ENCODE data around the gene PIGR. TPM values are rescaled to one million over a fixed set of nuclear protein-coding genes. Genes with fewer than 3 reads are reported as not detected.

Gene PIGR
- total RNA-seq, 1 experiment from 2014 or later, result 2.6 TPM

DNA sequence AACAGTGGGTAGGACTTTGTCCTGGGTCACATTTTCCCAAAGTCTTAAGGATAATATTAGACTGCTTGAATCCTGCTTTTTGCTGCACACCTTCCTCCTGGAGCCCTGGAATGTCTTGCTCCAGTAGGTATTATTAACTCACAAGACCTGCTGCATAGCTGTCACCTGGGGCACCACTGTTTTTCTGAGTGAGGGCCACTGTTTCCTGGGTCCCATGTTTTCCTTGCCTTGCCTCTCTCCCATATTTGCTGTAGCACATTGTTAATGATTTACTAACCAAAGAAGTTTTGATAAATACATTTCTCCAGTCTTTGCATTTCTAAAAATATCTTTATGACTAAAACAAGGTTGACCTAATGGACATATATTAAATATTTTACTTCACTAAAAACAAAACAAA lies 46.5 kb upstream of the PIGR start:
- no peaks in the 10 kb centered on the region for H3K4me1 ChIP-seq (ENCODE audit: control insufficient read depth in 1 of 2, insufficient read depth in 2 of 2, low read length in 2 of 2)
- TF ChIP-seq SP1 (IDR thresholded peaks at IDR 0.05; ENCODE audit: low read depth), result no peak
- no peak overlapping the region for H3K9ac ChIP-seq (ENCODE audit: low read length)
- CTCF ChIA-PET, result interaction anchor here (3.8 kb wide), 1 partner anchor 11 kb away, joined by 11 read pairs; no protein-coding TSS in a partner anchor
- intact Hi-C loops (cut with micrococcal nuclease), result no loop called here
- no peaks in the 10 kb centered on the region for H3K9me3 ChIP-seq (ENCODE audit: control insufficient read depth in 1 of 2, insufficient read depth in 1 of 2, low read depth in 1 of 2, low read length in 2 of 2)
- BruUV-seq (replicated peaks), result no TSS peak
- H3K79me2 ChIP-seq (ENCODE audit: insufficient read depth, low read length), result no peaks in the 10 kb centered on the region
- no peak overlapping the region for H3K27ac ChIP-seq (ENCODE audit: low read depth, low read length)
- DNase-seq (ENCODE audit: low read depth, low spot score) (no peak), ATAC-seq (no peak)
- no peaks in the 10 kb centered on the region for H3K27me3 ChIP-seq (ENCODE audit: insufficient read depth, low read length)
- H3K4me2 ChIP-seq (ENCODE audit: low read length), result no peak overlapping the region
- POLR2A ChIA-PET, result no interaction called here
- no peaks in the 10 kb centered on the region; the same call in 1 of the 2 replicates for H3K9me2 ChIP-seq (ENCODE audit: insufficient read depth)
- no peak overlapping the region for H2AFZ ChIP-seq (ENCODE audit: low read depth, low read length, poor library complexity, severe bottlenecking)
- no peaks in the 10 kb centered on the region for H4K20me1 ChIP-seq (ENCODE audit: insufficient read depth)
- RAD21 ChIA-PET (ENCODE audit: low non-redundant PET in 1 of 2, low total read pairs in 2 of 2, uncharacterized antibody in 2 of 2, unreplicated experiment in 2 of 2), result no interaction called here
- no peak overlapping the region for H3K4me3 ChIP-seq (replicated peaks in 1 of 2; ENCODE audit: low read depth in 1 of 2, low read length in 2 of 2)
- H3K36me3 ChIP-seq (ENCODE audit: control insufficient read depth in 1 of 2, insufficient read depth in 2 of 2, low read length in 2 of 2), result no peaks in the 10 kb centered on the region

DNA sequence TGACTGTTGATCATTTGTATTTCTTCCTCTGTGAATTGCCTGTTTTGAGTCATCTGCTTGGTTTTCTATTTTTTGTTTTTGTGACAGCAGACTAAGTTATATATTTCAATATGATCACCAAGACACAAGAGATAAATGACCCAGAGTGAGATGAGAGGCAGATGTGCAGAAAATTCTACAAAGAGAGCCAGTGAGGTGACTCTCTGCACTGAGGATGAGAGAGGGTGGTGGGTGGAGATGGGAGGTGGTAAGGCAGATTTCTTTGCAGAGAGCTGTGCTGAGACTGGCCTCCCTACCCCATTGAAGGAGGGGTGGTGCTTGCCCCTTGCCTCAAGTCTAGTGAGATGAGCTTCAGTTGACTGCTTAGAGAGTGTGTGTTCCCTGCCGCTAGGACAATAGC lies 41.6 kb upstream of the PIGR start:
- DNase-seq (ENCODE audit: low read depth, low spot score) (no peak), ATAC-seq (no peak)
- TF ChIP-seq SIN3A (IDR thresholded peaks at IDR 0.05; ENCODE audit: low read depth) (no peak), CBX3 (IDR thresholded peaks at IDR 0.05; ENCODE audit: low read depth) (no peak), YY1 (IDR thresholded peaks at IDR 0.05; ENCODE audit: extremely low read depth, insufficient replicate concordance, low read depth, low read length) (no peak), ZNF274 (IDR thresholded peaks at IDR 0.05; ENCODE audit: low read depth, low read length) (no peak), EGR1 (IDR thresholded peaks at IDR 0.05; ENCODE audit: low read depth) (no peak), EZH2phosphoT487 (IDR thresholded peaks at IDR 0.05; ENCODE audit: borderline replicate concordance) (no peak), MAX (IDR thresholded peaks at IDR 0.05) (no peak), EZH2 (IDR thresholded peaks at IDR 0.05) (no peak)
- TF ChIP-seq, protein P1, sequence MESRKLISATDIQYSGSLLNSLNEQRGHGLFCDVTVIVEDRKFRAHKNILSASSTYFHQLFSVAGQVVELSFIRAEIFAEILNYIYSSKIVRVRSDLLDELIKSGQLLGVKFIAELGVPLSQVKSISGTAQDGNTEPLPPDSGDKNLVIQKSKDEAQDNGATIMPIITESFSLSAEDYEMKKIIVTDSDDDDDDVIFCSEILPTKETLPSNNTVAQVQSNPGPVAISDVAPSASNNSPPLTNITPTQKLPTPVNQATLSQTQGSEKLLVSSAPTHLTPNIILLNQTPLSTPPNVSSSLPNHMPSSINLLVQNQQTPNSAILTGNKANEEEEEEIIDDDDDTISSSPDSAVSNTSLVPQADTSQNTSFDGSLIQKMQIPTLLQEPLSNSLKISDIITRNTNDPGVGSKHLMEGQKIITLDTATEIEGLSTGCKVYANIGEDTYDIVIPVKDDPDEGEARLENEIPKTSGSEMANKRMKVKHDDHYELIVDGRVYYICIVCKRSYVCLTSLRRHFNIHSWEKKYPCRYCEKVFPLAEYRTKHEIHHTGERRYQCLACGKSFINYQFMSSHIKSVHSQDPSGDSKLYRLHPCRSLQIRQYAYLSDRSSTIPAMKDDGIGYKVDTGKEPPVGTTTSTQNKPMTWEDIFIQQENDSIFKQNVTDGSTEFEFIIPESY (IDR thresholded peaks at IDR 0.05; ENCODE audit: extremely low read depth, insufficient replicate concordance, low read length), result no peak
- Histone ChIP-seq H4K20me1 (ENCODE audit: insufficient read depth) (no peaks in the 10 kb centered on the region), H3K36me3 (ENCODE audit: control insufficient read depth in 1 of 2, insufficient read depth in 2 of 2, low read length in 2 of 2) (no peaks in the 10 kb centered on the region), H3K4me1 (ENCODE audit: control insufficient read depth in 1 of 2, insufficient read depth in 2 of 2, low read length in 2 of 2) (no peaks in the 10 kb centered on the region), H3K9ac (ENCODE audit: low read length) (no peak overlapping the region), H3K9me3 (ENCODE audit: control insufficient read depth in 1 of 2, insufficient read depth in 1 of 2, low read depth in 1 of 2, low read length in 2 of 2) (no peaks in the 10 kb centered on the region), H3K27me3 (ENCODE audit: insufficient read depth, low read length) (no peaks in the 10 kb centered on the region), H3K4me2 (ENCODE audit: low read length) (no peak overlapping the region), H3K27ac (ENCODE audit: low read depth, low read length) (no peak overlapping the region), H3K9me2 (ENCODE audit: insufficient read depth) (no peaks in the 10 kb centered on the region; the same call in 1 of the 2 replicates), H2AFZ (ENCODE audit: low read depth, low read length, poor library complexity, severe bottlenecking) (no peak overlapping the region), H3K4me3 (replicated peaks in 1 of 2; ENCODE audit: low read depth in 1 of 2, low read length in 2 of 2) (no peak overlapping the region), H3K79me2 (ENCODE audit: insufficient read depth, low read length) (no peaks in the 10 kb centered on the region)
- ChIA-PET CTCF (interaction anchor here (1.1 kb wide), 1 partner anchor 9 kb away, joined by 4 read pairs; no protein-coding TSS in a partner anchor), POLR2A (no interaction called here), RAD21 (ENCODE audit: low non-redundant PET in 1 of 2, low total read pairs in 2 of 2, uncharacterized antibody in 2 of 2, unreplicated experiment in 2 of 2) (no interaction called here)
- intact Hi-C loops (cut with micrococcal nuclease), result loop anchor here (10.0 kb wide), 1 partner anchor 353 kb away; the partner anchor contains the start of gene DYRK3
- BruUV-seq (replicated peaks), result no TSS peak

Measured in HCT116 (cell line).